ENCODE data around the gene WWOX.

The WWOX gene

GRCh38 chr16:78549366-78549765 lies 449.9 kb downstream of the WWOX start:
- no peak for ATAC-seq

GRCh38 chr16:78551487-78552085 lies 452.1 kb downstream of the WWOX start:
- TF ChIP-seq ZNF565 (CRISPR knock-in tag; conservative IDR thresholded peaks at IDR 0.05; ENCODE audit: low read depth) (no peak), POU6F1 (CRISPR knock-in tag; IDR thresholded peaks at IDR 0.05; ENCODE audit: borderline replicate concordance, low read depth) (no peak), ARNTL (CRISPR knock-in tag; IDR thresholded peaks at IDR 0.05; ENCODE audit: borderline replicate concordance, low read depth) (no peak), TOX (CRISPR knock-in tag; IDR thresholded peaks at IDR 0.05; ENCODE audit: borderline replicate concordance) (no peak), CSDC2 (CRISPR knock-in tag; IDR thresholded peaks at IDR 0.05) (no peak), ZNF8 (CRISPR knock-in tag; IDR thresholded peaks at IDR 0.05) (no peak), ZNF70 (CRISPR knock-in tag; IDR thresholded peaks at IDR 0.05) (no peak), OSR1 (CRISPR knock-in tag; IDR thresholded peaks at IDR 0.05) (no peak), BACH2 (CRISPR knock-in tag; IDR thresholded peaks at IDR 0.05; ENCODE audit: borderline replicate concordance) (no peak), TSHZ2 (CRISPR knock-in tag; IDR thresholded peaks at IDR 0.05) (no peak), TCF4 (CRISPR knock-in tag; IDR thresholded peaks at IDR 0.05; ENCODE audit: borderline replicate concordance) (no peak), SNAI2 (CRISPR knock-in tag; IDR thresholded peaks at IDR 0.05) (no peak)
- TF ChIP-seq, protein P1, sequence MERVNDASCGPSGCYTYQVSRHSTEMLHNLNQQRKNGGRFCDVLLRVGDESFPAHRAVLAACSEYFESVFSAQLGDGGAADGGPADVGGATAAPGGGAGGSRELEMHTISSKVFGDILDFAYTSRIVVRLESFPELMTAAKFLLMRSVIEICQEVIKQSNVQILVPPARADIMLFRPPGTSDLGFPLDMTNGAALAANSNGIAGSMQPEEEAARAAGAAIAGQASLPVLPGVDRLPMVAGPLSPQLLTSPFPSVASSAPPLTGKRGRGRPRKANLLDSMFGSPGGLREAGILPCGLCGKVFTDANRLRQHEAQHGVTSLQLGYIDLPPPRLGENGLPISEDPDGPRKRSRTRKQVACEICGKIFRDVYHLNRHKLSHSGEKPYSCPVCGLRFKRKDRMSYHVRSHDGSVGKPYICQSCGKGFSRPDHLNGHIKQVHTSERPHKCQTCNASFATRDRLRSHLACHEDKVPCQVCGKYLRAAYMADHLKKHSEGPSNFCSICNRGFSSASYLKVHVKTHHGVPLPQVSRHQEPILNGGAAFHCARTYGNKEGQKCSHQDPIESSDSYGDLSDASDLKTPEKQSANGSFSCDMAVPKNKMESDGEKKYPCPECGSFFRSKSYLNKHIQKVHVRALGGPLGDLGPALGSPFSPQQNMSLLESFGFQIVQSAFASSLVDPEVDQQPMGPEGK (CRISPR knock-in tag; IDR thresholded peaks at IDR 0.05; ENCODE audit: borderline replicate concordance) = no peak
- ATAC-seq = no peak

More at GRCh38 chr16:78549366-78549765, 449.9 kb downstream of the WWOX start:
- TF ChIP-seq ISL1 (CRISPR knock-in tag; IDR thresholded peaks at IDR 0.05) = no peak
- TF ChIP-seq TOX (CRISPR knock-in tag; IDR thresholded peaks at IDR 0.05; ENCODE audit: borderline replicate concordance) = no peak
- TF ChIP-seq CSDC2 (CRISPR knock-in tag; IDR thresholded peaks at IDR 0.05) = no peak
- TF ChIP-seq ZNF70 (CRISPR knock-in tag; IDR thresholded peaks at IDR 0.05) = no peak

DNA sequence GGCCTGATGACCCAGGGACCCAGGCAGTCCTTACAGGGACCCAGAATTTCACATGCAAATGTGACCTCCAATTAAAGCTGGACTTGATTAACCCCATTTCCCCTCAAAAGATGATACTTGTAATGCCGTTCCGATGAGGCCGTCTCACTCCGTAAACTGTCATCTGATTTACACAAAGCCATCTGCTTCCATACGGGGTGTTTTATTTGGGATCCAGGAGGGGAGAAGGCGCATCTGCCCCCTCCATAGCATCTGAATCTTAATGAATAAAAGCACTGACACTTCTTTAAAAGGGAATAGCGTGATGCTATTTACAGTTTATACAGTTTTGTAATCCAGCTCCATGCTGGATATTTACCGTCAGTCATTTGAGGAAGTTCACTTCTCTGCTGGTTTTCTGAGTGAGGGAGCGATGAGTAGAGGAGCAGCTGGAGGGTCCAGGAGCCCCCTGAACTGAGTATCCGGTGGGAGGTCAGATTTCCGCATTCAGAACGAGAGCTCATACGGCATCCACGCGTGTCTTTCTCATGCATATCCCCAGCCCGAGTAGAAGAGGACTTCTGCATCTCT lies 452.7 kb downstream of the WWOX start:
- no peak for TF ChIP-seq ZNF70 (CRISPR knock-in tag; IDR thresholded peaks at IDR 0.05)
- TF ChIP-seq CREB5 (CRISPR knock-in tag; IDR thresholded peaks at IDR 0.05; ENCODE audit: low read depth) = no peak
- no peak for TF ChIP-seq POU6F1 (CRISPR knock-in tag; IDR thresholded peaks at IDR 0.05; ENCODE audit: borderline replicate concordance, low read depth)
- no peak for TF ChIP-seq GLIS3 (CRISPR knock-in tag; IDR thresholded peaks at IDR 0.05)
- TF ChIP-seq ZC3H10 (CRISPR knock-in tag; IDR thresholded peaks at IDR 0.05) = no peak
- TF ChIP-seq TCF4 (CRISPR knock-in tag; IDR thresholded peaks at IDR 0.05; ENCODE audit: borderline replicate concordance) = no peak
- no peak for TF ChIP-seq ZNF8 (CRISPR knock-in tag; IDR thresholded peaks at IDR 0.05)
- no peak for TF ChIP-seq ZNF565 (CRISPR knock-in tag; conservative IDR thresholded peaks at IDR 0.05; ENCODE audit: low read depth)
- no peak for TF ChIP-seq CSDC2 (CRISPR knock-in tag; IDR thresholded peaks at IDR 0.05)
- no peak for TF ChIP-seq SNAI2 (CRISPR knock-in tag; IDR thresholded peaks at IDR 0.05)
- no peak for TF ChIP-seq ZFP30 (CRISPR knock-in tag; IDR thresholded peaks at IDR 0.05)
- ATAC-seq = no peak

All from SK-N-SH treated with all-trans-retinoic acid at 6 μM for 48 hours (cell line).